Effector memory CD8-positive, alpha-beta T cell (primary cell): ENCODE measurements around the gene ABLIM3.

Experiments
- ATAC-seq: fragments of 150-1000 bp; cut with Tn5 transposase; replicated peaks from 2 replicates; pipeline ENCODE4 v1.10.0; 2021; ENCODE audit warnings: mild to moderate bottlenecking, moderate library complexity
- DNase-seq, 3 experiments: peaks; one replicate each; pipeline ENCODE4 v3.0.0; 2021
- H3K27ac Mint-ChIP-seq, 2 donors: one replicate each; pipeline ENCODE4 v1.8.0; 2022; ENCODE audit warnings: mild to moderate bottlenecking in 2 of 2, mixed read lengths in 2 of 2, moderate library complexity in 2 of 2
- H3K27me3 Mint-ChIP-seq, 2 donors: one replicate each; pipeline ENCODE4 v1.8.0; 2022; ENCODE audit warnings: mixed read lengths in 2 of 2
- H3K36me3 Mint-ChIP-seq: one replicate; pipeline ENCODE4 v1.8.0; 2022; ENCODE audit warnings: mild to moderate bottlenecking, moderate library complexity, mixed read lengths; ENCODE audit not compliant: insufficient read depth
- H3K4me1 Mint-ChIP-seq, 2 donors: one replicate each; pipeline ENCODE4 v1.8.0; 2022; ENCODE audit warnings: low read depth in 2 of 2, mixed read lengths in 2 of 2
- H3K4me3 Mint-ChIP-seq, 2 donors: one replicate each; pipeline ENCODE4 v1.8.0; 2022; ENCODE audit warnings: mild to moderate bottlenecking in 2 of 2, mixed read lengths in 2 of 2, moderate library complexity in 2 of 2
- H3K9me3 Mint-ChIP-seq, 2 donors: one replicate each; pipeline ENCODE4 v1.8.0; 2022; ENCODE audit warnings: mixed read lengths in 2 of 2

ABLIM3 gene

GRCh38 chr5:149125386-149125891 is 15.9 kb upstream of the ABLIM3 start:
- peaks cover 44 to 77% of the 10 kb centered on the region in 2 donors for H3K27me3 Mint-ChIP-seq
- DNase-seq (no peak), ATAC-seq (no peak)
- no peaks in the 10 kb centered on the region for H3K9me3 Mint-ChIP-seq
- H3K4me3 Mint-ChIP-seq: no peak overlapping the region
- no peaks in the 10 kb centered on the region for H3K4me1 Mint-ChIP-seq
- no peak overlapping the region for H3K27ac Mint-ChIP-seq
- no peaks in the 10 kb centered on the region for H3K36me3 Mint-ChIP-seq

GRCh38 chr5:149126906-149127305 is 14.4 kb upstream of the ABLIM3 start:
- H3K27ac Mint-ChIP-seq: no peak overlapping the region
- H3K27me3 Mint-ChIP-seq: peaks cover 47 to 77% of the 10 kb centered on the region in 2 donors
- no peak for DNase-seq
- H3K36me3 Mint-ChIP-seq: no peaks in the 10 kb centered on the region
- no peaks in the 10 kb centered on the region for H3K9me3 Mint-ChIP-seq
- no peak for ATAC-seq
- no peak overlapping the region for H3K4me3 Mint-ChIP-seq
- H3K4me1 Mint-ChIP-seq: no peaks in the 10 kb centered on the region

- Mint-ChIP-seq H3K4me1 (no peaks in the 10 kb centered on the region), H3K4me3 (no peak overlapping the region), H3K27me3 (peaks cover 47 to 75% of the 10 kb centered on the region in 2 donors), H3K9me3 (no peaks in the 10 kb centered on the region), H3K27ac (no peak overlapping the region), H3K36me3 (no peaks in the 10 kb centered on the region)
- DNase-seq (no peak), ATAC-seq (no peak)
These were observed 13.8 kb upstream of the ABLIM3 start for GRCh38 chr5:149127394-149127955.

GRCh38 chr5:149128023-149128875 is 13.0 kb upstream of the ABLIM3 start:
- ATAC-seq (peak; percentile 44), DNase-seq (no peak)
- Mint-ChIP-seq H3K9me3 (no peaks in the 10 kb centered on the region), H3K36me3 (no peaks in the 10 kb centered on the region), H3K4me3 (no peak overlapping the region), H3K4me1 (no peaks in the 10 kb centered on the region), H3K27ac (no peak overlapping the region), H3K27me3 (peaks cover 50 to 71% of the 10 kb centered on the region in 2 donors)

GRCh38 chr5:149129181-149129580 is 12.1 kb upstream of the ABLIM3 start:
- no peaks in the 10 kb centered on the region for H3K9me3 Mint-ChIP-seq
- DNase-seq (no peak), ATAC-seq (no peak)
- H3K4me3 Mint-ChIP-seq: no peak overlapping the region
- no peak overlapping the region for H3K27ac Mint-ChIP-seq
- H3K36me3 Mint-ChIP-seq: no peaks in the 10 kb centered on the region
- no peaks in the 10 kb centered on the region for H3K4me1 Mint-ChIP-seq
- H3K27me3 Mint-ChIP-seq: peaks cover 57 to 72% of the 10 kb centered on the region in 2 donors

- H3K27me3 Mint-ChIP-seq: peaks cover 55 to 72% of the 10 kb centered on the region in 2 donors
- peaks cover 3% of the 10 kb centered on the region for H3K36me3 Mint-ChIP-seq
- no peaks in the 10 kb centered on the region for H3K4me1 Mint-ChIP-seq
- no peak overlapping the region for H3K4me3 Mint-ChIP-seq
- no peaks in the 10 kb centered on the region for H3K9me3 Mint-ChIP-seq
- H3K27ac Mint-ChIP-seq: no peak overlapping the region
- DNase-seq (no peak), ATAC-seq (no peak)
These were observed 11.0 kb upstream of the ABLIM3 start for GRCh38 chr5:149130121-149130914.

GRCh38 chr5:149132474-149132873 is 8.8 kb upstream of the ABLIM3 start:
- Mint-ChIP-seq H3K36me3 (peaks cover 3% of the 10 kb centered on the region), H3K4me1 (no peaks in the 10 kb centered on the region), H3K27ac (no peak overlapping the region), H3K9me3 (no peaks in the 10 kb centered on the region), H3K27me3 (peaks cover 62 to 79% of the 10 kb centered on the region in 2 donors), H3K4me3 (no peak overlapping the region)
- DNase-seq (no peak), ATAC-seq (no peak)

GRCh38 chr5:149133795-149134777 is 7.2 kb upstream of the ABLIM3 start:
- H3K9me3 Mint-ChIP-seq: no peaks in the 10 kb centered on the region
- peaks cover 3% of the 10 kb centered on the region for H3K36me3 Mint-ChIP-seq
- H3K4me3 Mint-ChIP-seq: no peak overlapping the region
- no peaks in the 10 kb centered on the region for H3K4me1 Mint-ChIP-seq
- DNase-seq (no peak), ATAC-seq (no peak)
- peaks cover 63 to 77% of the 10 kb centered on the region in 2 donors for H3K27me3 Mint-ChIP-seq
- H3K27ac Mint-ChIP-seq: no peak overlapping the region

- Mint-ChIP-seq H3K4me1 (no peaks in the 10 kb centered on the region), H3K4me3 (no peak overlapping the region), H3K27me3 (peaks cover 66 to 70% of the 10 kb centered on the region in 2 donors), H3K36me3 (peaks cover 3% of the 10 kb centered on the region), H3K27ac (no peak overlapping the region), H3K9me3 (no peaks in the 10 kb centered on the region)
- DNase-seq (no peak), ATAC-seq (no peak)
These were observed 6.4 kb upstream of the ABLIM3 start for GRCh38 chr5:149134778-149135500.

GRCh38 chr5:149135536-149136201 is 5.6 kb upstream of the ABLIM3 start:
- Mint-ChIP-seq H3K27me3 (peaks cover 67 to 69% of the 10 kb centered on the region in 2 donors), H3K27ac (no peak overlapping the region), H3K36me3 (peaks cover 3% of the 10 kb centered on the region), H3K4me1 (no peaks in the 10 kb centered on the region), H3K4me3 (no peak overlapping the region), H3K9me3 (no peaks in the 10 kb centered on the region)
- no peak for ATAC-seq
- no peak for DNase-seq

- ATAC-seq (no peak), DNase-seq (no peak)
- Mint-ChIP-seq H3K4me1 (peaks cover 0 to 2% of the 10 kb centered on the region in 2 donors), H3K27ac (no peak overlapping the region), H3K4me3 (no peak overlapping the region), H3K36me3 (peaks cover 3% of the 10 kb centered on the region), H3K9me3 (no peaks in the 10 kb centered on the region), H3K27me3 (peaks cover 63 to 70% of the 10 kb centered on the region in 2 donors)
These were observed 2.9 kb upstream of the ABLIM3 start for GRCh38 chr5:149138182-149138923.
